ENCODE results near the gene ANAPC15. TPM values are rescaled to one million over a fixed set of nuclear protein-coding genes. Genes with fewer than 3 reads are reported as not detected.

ANAPC15 gene
- total and polyA plus RNA-seq, 9 of the 15 experiments (the other 6 are each of a cell fraction or from before 2014, with no cell fraction given) = 53.0 to 254 (median 75.7) TPM

DNA sequence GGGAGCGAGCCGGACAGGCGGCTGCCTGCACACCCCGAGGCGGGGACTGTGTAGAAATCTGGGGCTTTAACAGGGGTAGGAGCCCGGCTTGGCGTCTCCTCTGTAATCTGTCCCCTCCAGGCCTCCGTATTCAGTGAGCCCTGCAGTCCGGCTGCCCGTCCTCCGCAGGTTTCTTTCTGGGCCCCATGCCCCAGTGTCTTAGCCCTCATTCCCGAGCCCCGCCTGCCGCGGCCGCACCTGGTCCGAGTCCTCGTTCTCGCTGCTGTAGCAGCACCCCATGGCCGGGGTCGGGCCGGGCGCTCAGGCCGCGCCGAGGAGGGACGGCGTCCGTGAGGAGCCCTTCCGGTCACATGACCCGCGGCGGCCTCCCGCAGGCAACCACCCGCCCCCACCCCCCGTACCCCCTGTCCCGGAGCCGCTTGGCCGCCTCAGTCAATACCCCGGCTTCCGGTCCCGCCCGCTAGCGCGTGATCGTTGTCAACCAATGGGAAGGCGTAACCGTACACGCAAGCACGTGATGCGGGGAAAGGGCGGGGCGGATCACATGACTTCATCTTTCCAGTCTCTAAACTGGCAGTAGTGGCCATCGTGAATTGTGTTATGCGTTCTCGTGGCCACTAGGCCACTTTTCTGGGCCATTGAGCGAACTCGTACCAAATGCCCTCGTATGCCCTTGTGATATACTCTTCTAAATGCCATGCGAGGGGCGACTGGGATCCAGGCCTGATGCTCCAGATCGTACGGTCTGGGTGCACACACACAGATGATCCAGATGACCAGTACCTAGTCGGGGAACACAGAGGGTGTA lies 9.3 kb downstream of the ANAPC15 start, which contains the start of gene LAMTOR1 (continued):
- TF ChIP-seq, protein P1, sequence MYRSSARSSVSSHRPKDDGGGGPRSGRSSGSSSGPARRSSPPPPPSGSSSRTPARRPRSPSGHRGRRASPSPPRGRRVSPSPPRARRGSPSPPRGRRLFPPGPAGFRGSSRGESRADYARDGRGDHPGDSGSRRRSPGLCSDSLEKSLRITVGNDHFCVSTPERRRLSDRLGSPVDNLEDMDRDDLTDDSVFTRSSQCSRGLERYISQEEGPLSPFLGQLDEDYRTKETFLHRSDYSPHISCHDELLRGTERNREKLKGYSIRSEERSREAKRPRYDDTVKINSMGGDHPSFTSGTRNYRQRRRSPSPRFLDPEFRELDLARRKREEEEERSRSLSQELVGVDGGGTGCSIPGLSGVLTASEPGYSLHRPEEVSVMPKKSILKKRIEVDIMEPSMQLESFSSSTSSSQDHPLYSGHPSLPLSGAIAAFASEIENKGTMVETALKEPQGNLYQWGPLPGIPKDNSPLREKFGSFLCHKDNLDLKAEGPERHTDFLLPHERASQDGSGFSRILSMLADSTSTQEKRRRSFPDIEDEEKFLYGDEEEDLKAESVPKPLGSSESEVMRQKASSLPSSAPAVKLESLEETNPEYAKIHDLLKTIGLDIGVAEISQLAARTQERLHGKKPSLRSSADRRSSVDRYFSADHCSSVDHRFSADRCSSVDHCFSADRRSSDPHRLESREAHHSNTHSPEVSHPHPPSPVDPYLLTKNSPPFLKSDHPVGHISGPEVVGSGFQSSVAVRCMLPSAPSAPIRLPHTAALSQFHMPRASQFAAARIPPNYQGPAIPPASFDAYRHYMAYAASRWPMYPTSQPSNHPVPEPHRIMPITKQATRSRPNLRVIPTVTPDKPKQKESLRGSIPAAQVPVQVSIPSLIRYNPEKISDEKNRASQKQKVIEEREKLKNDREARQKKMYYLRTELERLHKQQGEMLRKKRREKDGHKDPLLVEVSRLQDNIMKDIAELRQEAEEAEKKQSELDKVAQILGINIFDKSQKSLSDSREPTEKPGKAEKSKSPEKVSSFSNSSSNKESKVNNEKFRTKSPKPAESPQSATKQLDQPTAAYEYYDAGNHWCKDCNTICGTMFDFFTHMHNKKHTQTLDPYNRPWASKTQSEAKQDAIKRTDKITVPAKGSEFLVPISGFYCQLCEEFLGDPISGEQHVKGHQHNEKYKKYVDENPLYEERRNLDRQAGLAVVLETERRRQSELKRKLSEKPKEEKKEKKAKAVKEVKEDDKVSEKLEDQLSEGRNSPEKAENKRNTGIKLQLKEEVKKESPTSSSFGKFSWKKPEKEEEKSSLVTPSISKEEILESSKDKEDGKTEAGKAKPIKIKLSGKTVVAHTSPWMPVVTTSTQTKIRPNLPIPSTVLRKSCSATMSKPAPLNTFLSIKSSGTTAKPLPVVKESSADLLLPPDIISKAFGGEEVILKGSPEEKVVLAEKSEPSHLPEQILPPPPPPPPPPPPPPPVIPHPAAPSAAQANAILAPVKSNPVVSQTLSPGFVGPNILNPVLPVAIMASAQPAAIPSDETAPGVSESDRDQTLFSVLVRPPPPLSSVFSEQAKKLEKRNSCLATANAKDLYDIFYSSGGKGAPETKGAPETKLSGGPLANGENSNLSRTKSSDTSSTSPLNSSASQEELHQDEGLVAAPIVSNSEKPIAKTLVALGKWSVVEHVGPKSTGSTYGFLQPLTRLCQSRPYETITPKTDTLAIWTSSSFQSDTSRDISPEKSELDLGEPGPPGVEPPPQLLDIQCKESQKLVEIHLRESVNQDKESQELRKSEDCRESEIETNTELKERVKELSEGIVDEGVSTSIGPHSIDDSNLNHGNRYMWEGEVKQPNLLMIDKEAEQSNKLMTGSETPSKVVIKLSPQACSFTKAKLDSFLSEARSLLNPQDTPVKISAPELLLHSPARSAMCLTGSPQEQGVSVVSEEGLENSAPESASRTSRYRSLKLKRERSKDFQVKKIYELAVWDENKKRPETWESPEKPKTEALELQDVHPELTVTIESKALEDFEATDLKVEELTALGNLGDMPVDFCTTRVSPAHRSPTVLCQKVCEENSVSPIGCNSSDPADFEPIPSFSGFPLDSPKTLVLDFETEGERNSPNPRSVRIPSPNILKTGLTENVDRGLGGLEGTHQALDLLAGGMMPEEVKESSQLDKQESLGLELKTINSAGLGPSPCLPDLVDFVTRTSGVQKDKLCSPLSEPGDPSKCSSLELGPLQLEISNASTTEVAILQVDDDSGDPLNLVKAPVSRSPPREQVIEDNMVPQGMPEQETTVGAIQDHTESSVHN (IDR thresholded peaks at IDR 0.05; ENCODE audit: borderline replicate concordance in 1 of 2, low read depth in 1 of 2) = peak in 1 of 2 experiments; percentile 42; a peak in 1 of 4 replicates
- TF ChIP-seq ZNF174 (CRISPR knock-in tag; IDR thresholded peaks at IDR 0.05) = no peak
- peak; percentile 6; the same call in 1 of the 2 replicates for TF ChIP-seq ZNF263 (CRISPR knock-in tag; IDR thresholded peaks at IDR 0.05; ENCODE audit: borderline replicate concordance)
- peak; percentile 91 for TF ChIP-seq POLR2A (conservative IDR thresholded peaks at IDR 0.05)
- TF ChIP-seq PRMT5 (CRISPR knock-in tag; IDR thresholded peaks at IDR 0.05) = 0 out of 2 replicates have a peak, but pooled peaks have one; percentile 17
- TF ChIP-seq, protein P2, sequence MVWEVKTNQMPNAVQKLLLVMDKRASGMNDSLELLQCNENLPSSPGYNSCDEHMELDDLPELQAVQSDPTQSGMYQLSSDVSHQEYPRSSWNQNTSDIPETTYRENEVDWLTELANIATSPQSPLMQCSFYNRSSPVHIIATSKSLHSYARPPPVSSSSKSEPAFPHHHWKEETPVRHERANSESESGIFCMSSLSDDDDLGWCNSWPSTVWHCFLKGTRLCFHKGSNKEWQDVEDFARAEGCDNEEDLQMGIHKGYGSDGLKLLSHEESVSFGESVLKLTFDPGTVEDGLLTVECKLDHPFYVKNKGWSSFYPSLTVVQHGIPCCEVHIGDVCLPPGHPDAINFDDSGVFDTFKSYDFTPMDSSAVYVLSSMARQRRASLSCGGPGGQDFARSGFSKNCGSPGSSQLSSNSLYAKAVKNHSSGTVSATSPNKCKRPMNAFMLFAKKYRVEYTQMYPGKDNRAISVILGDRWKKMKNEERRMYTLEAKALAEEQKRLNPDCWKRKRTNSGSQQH (CRISPR knock-in tag; IDR thresholded peaks at IDR 0.05) = peak; percentile 56; the same call in 1 of the 2 replicates
- no peak for TF ChIP-seq CTCFL (IDR thresholded peaks at IDR 0.05; ENCODE audit: borderline replicate concordance, insufficient read depth, low read depth, low read length, poor library complexity, severe bottlenecking)
- no peak for TF ChIP-seq U2AF1 (optimal IDR thresholded peaks at IDR 0.05; ENCODE audit: low read depth, low read length)
- TF ChIP-seq HDAC1 (IDR thresholded peaks at IDR 0.05) = peak in 1 of 2 experiments; percentile 59; a peak in 1 of 4 replicates
- TF ChIP-seq NR2C1 (IDR thresholded peaks at IDR 0.05) = peak; percentile 76
- 0 out of 2 replicates have a peak, but pooled peaks have one; percentile 39 for TF ChIP-seq NR2C1 (tag; IDR thresholded peaks at IDR 0.05)
- 0 out of 2 replicates have a peak, but pooled peaks have one; percentile 12 for TF ChIP-seq TRIM28 (IDR thresholded peaks at IDR 0.05)
- peak; percentile 56; the same call in 1 of the 2 replicates for TF ChIP-seq NKRF (IDR thresholded peaks at IDR 0.05; ENCODE audit: borderline replicate concordance)
